ENCODE measurements around the gene HSD17B14. TPM values are rescaled to one million over a fixed set of nuclear protein-coding genes. Genes with fewer than 3 reads are reported as not detected.
"Not testable (repeated sequence)": the region's sequence is repeated elsewhere in the genome, so short reads cannot be mapped to it uniquely, and the experiment has no call there.

HSD17B14 gene
- total RNA-seq, 1 experiment from 2014 or later = not detected

DNA sequence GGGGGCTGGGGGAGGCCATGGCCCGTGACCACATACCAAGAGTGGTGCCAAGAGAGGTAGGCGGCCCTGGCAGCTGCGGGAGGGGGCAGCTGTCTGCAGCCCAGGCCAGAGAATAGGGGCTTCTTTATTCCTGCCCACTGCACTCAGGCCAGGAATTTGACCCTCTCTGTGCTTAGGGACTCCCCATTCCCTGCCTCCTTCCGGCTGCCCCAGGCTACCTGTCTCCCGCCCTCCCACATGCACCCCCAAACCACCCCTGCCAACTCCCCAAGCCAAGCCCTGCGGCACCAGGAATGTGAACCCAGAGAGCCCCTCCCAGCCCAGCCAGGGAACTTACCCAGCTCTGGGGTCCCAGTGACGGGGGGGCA lies 31.4 kb upstream of the HSD17B14 start:
- DNase-seq (ENCODE audit: low read depth) = no peak

DNA sequence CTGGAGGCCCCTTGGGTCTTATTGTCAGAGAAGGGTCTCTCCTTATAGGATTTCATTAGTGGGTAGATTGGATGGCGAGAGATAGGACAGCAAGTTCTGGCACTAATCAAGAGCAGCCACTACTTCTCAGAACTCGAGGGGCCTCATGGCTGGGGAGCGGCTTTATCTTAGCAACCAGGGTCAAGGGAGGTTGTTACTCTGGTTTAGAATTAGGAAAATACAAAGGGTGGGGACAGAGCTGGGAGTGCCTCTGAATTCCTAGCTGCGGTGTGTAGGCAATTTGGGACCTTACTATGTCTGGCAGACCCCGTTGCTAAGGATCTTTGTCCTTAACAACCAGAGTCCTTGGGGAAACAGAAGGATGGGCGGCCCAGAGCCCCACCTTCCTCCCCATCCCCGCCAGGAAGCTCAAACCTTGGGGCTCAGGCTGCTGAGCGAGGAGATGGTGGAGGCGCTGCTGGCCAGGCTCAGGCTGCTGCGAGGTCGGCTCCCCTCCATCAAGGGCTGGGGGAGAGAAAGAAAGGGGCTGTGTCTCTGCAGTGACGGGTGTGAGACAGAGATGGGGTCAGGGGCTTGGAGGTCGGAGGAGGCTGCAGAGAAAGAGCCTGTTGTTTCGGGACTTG lies 30.9 kb upstream of the HSD17B14 start:
- no peak for DNase-seq (ENCODE audit: low read depth)

DNA sequence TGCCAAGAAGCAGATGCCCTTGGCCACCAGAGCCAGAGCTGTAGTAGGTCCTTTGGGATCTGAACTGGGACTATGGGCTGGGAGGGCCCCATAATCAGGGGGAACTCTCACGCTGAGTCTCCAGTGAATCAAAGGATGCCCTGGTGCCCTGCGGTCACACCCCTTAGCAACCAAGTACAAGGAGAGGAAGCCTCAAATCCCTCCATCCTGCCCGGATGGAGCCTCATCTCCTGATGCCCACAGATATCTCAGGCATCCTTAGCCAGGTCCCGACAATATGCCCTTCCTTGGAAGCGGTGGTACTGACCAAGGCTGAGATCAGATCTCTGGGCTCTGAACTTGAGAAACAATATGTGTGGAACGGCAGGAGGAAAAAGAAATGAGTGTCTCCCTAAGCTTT lies 30.4 kb upstream of the HSD17B14 start:
- no peak for DNase-seq (ENCODE audit: low read depth)

DNA sequence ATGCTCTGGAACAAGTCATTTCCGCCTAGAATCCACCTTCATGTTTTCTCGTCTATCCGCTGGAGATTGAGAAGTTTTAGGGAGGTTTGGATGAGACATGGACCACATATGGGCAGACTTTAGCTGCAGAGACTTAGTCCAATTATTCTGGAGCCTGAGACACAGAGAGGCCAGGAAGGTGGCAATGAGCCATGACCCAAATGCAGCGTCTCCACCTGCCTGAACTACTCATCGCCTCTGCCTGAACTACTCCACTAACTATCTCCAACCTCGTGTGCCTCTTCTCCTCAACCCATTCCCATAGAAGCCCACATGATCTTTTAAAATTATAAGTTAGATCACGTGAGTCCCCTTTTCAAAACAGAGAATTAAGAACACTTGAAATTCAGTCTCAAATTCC lies 26.5 kb upstream of the HSD17B14 start:
- DNase-seq (ENCODE audit: low read depth) = no peak

DNA sequence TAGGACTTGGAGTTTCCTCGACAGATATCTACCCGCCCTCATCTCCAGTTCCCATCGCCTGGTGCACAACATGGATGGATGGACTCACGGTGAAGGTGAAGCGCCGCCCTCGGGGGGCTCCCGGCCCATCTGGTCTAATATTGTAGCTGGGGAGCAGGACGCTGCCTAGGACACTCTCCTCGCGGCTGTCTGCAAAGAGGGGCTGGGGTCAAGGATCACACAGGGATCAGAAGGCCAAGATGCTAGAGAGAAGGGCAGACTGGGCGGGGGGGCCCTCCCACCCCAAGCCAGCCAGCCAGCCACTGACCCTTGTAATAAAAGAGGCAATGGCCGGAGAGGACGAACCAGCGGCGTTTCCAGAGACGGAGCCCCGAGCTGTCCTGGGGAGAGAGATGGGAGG lies 25.0 kb upstream of the HSD17B14 start:
- DNase-seq (ENCODE audit: low read depth) = no peak

DNA sequence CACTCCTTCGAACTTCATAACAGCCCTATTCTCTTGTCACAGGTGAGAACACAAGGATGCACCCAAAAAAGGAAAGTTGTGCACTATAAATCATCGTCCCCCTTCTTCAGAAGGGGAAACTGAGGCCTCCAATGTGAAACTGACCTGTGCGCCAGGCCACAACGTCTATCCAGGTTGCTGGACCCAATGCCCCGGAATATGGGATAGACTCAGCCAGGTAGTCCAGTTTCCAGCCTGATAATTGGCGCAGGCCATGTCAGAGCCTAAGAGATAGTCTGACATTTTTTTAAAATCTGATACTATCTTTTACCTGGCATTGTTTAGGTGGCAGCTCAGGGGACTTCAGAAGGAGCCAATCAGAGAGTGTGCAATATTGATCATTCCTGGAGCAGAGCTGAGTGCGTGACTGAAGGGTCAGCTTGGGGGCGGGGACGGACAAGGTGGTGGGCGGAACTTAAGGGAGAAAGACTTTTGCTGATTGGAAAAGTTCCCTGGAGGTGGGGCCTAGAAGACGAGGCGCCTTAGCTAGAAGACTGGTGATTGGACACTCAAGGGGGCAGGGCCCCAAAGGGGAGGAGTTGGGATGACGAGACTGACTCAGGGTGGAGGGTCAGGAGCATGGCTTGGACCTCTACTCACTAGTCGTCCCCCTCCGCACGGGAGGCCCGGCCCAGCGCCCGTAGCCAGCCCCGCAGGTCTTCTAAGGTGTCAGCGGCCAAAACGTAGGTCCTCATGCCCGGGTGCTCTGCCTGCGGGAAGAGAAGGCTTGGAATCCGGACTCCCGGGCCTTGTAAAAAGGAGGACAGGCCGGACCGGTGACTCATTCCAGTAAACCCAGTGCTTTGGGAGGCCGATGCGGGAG lies 23.7 kb upstream of the HSD17B14 start:
- DNase-seq (ENCODE audit: low read depth) = no peak

DNA sequence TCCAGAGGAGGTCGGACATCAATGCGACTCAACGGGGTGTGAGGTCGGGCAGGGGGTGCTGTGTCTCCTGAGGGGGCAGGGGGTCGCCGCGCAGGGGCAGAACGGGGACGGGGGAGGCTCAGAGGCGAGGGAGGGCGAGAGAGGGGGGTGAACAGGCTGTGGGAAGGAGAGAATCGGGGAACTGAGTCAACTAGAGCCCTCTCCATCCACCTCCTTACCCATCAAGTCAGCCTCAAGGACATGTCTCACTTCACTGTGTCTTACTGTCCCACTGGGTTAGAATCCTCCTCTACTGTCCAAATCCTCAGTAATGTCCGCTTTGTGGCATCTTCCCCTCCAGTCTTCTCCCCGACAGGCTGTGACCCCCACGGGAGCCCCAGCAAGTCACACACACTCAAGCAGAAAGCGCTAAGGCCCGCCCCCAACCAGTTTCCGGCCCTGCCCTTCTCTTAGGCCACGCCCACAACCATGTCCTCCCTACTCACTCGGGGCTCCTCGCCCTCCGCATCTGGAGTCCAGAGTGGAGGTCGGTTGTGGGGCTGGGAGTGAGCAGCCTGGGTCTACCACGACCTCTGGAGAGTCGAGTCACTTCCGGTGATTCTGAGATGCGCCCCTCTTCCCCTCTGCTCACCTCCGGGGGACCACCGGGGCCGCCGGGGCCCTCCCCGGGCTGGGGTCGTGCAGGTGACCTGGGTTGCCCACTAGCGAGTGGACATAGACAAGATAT lies 22.9 kb upstream of the HSD17B14 start:
- DNase-seq (ENCODE audit: low read depth) = no peak

DNA sequence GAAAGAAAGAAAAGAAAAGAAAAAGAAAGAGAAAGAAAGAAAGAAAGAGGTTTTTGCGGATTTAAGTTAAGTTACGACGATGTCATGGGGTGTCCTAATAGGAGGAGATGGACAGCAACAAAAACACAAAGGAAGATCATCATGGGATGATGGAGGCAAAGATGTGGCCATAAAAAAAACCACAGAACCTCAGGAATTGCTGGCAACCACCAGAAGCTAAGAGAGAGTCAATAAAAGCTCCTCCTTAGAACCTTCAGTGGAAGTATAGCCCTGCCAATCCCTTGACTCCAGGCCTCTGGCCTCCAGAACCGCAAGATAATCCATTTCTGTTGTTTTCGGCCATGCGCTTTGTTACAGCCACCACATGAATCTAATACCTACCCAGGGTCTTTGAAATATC lies 20.6 kb upstream of the HSD17B14 start:
- DNase-seq (ENCODE audit: low read depth) = no peak

DNA sequence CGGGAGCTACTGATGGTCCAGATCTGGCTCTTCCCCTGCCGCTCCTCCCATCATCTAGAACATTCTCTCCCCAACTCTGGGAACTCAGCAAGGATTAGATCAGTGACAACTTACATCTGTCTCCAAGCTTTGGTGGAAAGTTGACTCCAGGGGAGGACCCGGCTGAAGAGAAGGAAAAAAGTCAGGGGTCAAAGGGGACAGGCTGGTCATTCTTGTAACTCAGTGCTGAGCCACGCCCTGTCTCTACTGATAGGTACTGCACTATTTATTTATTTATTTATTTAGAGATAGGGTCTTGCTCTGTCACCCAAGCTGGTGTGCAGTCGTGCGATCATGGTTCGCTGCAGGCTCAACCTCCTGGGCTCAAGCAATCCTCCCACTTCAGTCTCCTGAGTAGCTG lies 17.8 kb upstream of the HSD17B14 start:
- no peak for DNase-seq (ENCODE audit: low read depth)

DNA sequence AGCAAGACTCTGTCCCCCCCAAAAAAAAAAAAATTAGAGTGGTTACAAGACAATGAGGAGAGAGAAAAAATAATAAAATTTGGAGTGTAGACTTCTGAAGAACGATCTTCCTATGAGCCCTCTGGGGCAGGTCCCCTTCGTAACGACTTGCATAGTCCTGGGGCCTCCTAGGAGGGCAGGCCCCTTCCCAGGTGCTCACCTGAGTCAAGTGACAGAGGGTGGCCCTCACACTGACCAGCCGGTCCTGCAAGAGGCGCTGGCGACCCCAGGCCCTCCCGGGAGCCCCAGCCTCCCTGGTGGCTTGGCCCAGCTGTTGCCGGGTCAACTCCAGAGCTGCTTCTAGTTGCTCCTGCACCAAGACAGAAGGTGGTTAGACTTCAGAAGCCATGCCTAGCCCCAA lies 17.2 kb upstream of the HSD17B14 start:
- DNase-seq (ENCODE audit: low read depth) = no peak

DNA sequence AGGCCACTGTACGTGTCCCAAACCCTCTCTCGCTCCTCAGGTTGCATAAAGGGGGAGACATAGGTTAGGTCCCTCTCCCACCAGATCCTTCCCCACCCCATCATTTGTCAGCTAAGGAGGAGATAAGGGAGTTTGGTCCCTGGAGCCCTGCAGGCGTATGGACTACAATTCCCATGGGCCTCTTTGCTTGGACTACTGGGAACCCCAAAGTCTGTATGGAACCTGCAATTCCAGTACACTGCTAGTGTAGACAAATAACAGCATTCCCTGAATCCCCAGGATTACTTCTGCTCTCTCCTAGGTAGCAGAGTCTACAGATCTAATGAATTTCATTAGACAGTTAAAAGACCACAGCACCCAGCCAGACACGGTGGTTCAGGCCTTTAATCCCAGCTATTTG lies 16.0 kb upstream of the HSD17B14 start:
- no peak for DNase-seq (ENCODE audit: low read depth)

DNA sequence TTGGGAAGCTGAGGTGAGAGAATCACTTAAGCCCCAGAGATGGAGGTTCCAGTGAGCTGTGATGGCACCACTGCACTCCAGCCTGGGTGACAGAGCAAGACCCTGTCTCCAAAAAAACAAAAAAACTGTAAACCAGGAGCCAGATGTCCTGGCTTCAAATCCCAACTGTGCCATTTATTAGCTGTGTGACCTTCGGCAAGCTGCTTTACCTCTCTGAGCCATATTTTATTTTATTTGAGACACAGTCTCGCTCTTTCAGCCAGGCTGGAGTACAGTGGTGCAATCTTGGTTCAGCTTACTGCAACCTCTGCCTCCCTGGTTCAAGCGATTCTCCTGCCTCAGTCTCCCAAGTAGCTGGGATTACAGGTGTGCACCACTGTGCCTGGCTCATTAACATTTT lies 10.4 kb upstream of the HSD17B14 start:
- not testable (repeated sequence) for DNase-seq (ENCODE audit: low read depth)

DNA sequence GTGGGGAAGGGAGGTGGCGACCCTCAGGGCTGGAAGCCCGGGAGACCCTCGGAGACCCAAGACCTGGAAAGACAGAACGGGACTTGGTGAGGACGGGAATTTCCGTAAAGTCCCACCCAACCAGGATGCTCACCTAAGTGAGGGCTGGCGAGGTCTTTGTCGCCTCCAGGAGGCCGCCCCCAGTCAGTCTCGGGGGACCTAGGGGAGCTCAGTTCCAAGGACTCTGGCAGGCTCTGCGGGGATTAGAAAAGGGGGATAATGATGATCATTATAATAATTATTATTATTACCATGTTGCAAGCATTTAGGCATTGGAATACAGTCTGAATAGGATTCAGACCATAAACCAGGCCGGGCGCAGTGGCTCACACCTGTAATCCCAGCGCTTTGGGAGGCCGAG lies 9.1 kb upstream of the HSD17B14 start:
- DNase-seq (ENCODE audit: low read depth) = no peak

DNA sequence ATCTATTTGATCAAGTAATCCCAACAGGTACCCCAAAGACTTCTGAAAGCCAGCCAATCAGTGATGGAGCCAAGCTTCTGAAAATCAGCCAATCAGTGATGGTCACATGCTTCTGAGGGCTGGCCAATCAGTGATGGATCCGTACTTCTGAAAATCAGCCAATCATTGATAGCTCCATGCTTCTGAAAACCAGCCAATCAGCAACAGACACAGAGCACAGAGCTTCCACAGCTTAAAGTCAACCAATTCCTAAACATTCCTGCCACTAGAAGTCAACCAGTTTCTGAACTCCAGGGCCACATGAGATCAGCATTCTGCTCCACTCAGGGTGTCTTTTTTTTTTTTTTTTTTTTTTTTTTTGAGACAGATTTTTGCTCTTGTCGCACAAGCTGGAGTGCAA lies 8.2 kb upstream of the HSD17B14 start:
- peak; percentile 74 for DNase-seq (ENCODE audit: low read depth)

DNA sequence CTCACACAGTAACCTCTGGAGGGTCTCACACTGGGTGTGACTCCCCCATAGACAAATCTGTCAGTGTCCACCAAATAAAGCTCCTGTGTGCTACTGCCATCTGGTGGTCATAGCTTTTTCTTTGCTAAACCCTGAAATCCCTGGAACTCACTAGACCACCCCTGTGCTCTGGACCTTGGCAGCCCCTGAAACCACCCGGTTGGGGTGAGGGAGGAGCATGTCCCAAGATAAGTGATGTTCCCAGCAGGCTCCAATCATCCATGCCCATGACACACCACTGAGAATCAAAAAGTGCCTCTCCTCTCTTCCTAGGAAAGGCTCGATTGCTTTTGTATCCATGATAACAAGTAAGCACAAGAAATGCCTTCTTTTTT lies 6.5 kb upstream of the HSD17B14 start:
- DNase-seq (ENCODE audit: low read depth) = peak; percentile 48

DNA sequence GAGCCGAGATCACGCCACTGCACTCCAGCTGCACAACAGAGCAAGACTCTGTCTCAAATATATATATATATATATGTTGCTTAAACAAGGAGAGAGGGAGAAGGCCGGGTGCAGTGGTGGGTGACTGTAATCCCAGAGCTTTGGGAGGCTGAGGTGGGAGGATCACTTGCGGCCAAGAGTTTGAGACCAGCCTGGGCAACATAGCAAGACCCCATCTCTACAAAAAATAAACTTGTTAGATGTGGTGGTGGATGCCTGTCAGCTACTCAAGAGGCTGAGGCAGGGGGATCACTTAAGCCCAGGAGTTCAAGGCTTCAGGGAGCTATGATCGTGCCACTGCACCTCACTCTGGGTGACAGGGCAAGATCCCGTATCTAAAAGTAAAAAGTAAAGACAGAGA lies 5.3 kb upstream of the HSD17B14 start:
- no peak for DNase-seq (ENCODE audit: low read depth)

DNA sequence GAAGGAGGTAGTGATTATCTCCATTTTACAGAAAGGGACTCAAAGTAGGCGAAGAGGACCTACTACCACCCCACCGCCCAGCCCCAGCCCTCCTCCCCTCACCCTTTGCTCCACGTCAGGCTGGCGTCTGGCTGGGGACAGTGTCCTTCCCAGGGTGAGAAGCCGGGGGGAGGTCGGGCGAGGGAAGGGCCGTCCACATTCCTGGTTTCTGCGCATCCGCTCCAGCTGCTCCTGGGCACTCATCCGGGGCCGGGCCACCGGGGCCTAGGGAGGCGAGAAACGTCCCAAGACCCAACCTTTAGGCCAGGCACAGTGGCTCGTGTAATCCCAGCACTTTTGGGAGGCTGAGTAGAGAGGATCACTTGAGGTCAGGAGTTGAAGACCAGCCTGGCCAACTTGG lies 4.8 kb upstream of the HSD17B14 start:
- no peak for DNase-seq (ENCODE audit: low read depth)

DNA sequence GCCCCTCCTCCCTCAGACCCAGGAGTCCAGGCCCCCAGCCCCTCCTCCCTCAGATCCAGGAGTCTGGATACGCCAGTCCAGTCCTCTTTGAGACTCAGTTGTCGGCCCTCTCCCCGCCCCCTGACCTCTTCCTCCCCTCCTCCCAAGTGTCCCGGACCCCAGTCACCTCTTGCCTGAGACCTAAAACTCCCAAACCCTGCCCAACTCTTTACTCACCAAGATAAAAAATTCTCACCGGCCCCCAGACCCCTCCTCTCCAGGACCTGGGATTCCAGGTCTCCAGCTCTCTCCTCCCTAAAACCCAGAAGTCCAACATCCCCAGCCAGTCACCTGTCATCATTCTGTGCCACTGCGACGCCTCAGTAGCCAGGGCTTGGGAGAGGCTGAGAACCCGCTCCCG lies 1.4 kb upstream of the HSD17B14 start:
- DNase-seq (ENCODE audit: low read depth) = no peak

DNA sequence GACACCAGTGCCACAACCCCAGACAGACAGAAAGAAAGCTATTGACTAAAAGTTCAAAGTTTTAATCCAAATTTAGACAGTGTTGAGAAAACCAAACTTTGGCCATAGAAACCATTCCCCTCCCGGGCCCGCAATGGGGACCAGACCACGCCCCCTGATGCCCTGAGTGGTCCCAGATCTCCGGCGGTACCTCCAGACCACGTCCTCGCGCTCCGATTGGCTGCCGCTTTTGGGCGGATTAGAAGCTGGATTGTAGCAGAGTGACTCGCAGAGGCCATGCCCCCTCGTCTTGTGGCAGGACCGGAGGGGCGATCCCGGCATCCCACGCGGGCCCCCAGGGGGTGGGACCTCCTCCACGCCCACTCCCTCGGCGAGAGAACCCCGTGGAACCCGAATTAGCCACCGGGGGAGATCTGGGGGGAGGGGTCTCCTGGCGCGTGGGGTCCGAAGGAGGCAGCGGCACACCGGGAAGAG lies 797 bp upstream of the HSD17B14 start:
- DNase-seq (ENCODE audit: low read depth) = peak; percentile 46

DNA sequence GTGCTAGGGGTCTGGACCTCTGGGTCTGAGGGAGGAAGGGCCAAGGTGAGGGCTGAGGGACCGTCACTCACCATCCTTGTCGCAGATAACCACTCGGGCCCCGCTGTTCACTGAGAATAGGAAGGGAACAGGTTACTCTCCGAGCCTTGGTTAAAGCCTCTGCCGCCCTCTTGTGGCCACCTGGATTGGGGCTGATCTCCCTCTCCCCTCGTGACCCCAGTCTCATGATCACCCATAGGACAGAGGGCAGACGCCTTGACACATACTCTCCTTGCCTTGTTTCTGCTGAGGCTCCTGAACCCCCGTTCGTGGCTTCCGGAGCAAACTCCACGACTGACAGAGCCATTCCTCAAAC lies 580 bp downstream of the HSD17B14 start:
- peak; percentile 88 for DNase-seq (ENCODE audit: low read depth)

DNA sequence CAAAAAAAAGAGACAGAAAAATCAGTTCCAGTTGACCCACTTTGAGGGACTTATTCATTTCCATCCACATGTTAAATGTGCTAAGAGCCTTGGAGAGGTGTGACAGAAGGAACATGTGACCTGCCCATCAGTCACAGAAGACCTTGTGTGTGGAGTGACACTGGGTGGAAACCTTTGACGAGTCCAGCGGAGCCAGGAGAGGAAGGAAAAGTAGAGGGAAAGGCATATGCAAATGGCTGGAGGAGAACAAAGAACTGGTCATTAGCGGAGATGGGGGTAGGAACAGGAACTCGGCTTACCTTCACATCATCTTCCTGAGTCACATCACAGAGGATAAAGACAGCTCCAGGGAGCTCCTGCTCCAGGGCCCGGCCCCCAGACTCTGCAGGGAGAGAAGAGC lies 2.3 kb downstream of the HSD17B14 start:
- DNase-seq (ENCODE audit: low read depth) = peak; percentile 48

DNA sequence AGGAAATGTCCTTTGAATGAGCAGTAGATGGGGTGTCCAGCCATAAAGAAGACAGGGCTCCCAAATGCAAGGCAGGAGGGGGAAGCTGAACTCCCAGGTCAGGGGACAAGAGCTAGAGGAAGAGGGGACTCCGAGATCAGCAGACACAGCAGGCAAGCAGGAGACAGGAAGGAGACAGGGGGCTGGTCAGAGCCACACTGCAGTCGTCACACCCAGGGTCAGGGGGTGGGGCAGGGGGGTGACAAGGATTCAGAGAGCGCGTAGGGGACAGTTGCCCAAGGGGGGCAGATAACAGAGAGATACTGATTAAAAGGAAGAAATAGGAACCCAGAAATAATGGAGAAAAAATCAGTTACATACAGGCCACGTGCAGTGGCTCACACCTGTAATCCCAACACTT lies 3.2 kb downstream of the HSD17B14 start:
- no peak for DNase-seq (ENCODE audit: low read depth)

DNA sequence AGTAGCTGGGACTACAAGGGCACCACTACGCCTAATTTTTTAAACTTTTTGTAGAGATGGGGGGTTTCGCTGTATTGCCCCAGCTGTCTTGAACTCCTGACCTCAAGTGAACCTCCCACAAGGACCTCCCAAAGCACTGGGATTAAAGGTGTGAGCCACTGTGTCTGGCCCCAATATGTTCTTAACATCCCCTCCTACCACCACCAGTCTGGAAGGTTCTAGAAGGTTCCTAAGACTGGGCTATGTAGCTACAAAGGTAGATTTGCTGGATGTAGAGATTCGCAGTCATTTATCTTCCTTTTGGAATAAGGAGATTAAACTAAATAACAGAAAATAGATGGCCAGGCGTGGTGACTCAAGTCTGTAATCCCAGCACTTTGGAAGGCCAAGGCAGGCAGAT lies 5.3 kb downstream of the HSD17B14 start:
- DNase-seq (ENCODE audit: low read depth) = no peak
